Stimulated activated CD4-positive, alpha-beta T cell treated with anti-CD3 and anti-CD28 coated beads, TNF-alpha, amount 100 ng/mL, for 48 hours (primary cell): ENCODE results near the gene TSPAN14.
"Not testable (repeated sequence)": the region's sequence is repeated elsewhere in the genome, so short reads cannot be mapped to it uniquely, and the experiment has no call there.

ENCODE experiments used
- DNase-seq, 3 donors: peaks; one replicate each; pipeline ENCODE4 v3.0.0-alpha.2; 2020; ENCODE audit warnings: low read depth in 3 of 3

Gene TSPAN14

DNA sequence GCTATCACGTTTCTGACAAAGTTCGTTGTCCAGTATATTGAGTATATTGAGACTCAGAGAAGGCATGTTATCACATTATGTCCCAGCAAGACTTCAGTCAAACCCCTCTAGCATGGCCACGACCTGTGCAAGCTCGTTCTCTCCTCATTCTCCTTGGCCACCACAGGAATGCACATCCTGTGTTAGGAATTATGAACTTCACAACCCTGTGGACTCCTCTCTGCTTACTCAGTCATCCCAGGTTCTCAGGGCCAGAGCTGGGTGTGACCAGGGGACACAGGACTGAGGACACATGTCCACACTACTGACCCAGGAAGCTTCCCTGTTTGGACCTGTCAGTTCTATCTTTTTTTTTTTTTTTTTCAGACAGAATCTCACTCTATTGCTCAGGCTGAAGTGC, 87.9 kb downstream of the TSPAN14 start:
- DNase-seq: no peak

DNA sequence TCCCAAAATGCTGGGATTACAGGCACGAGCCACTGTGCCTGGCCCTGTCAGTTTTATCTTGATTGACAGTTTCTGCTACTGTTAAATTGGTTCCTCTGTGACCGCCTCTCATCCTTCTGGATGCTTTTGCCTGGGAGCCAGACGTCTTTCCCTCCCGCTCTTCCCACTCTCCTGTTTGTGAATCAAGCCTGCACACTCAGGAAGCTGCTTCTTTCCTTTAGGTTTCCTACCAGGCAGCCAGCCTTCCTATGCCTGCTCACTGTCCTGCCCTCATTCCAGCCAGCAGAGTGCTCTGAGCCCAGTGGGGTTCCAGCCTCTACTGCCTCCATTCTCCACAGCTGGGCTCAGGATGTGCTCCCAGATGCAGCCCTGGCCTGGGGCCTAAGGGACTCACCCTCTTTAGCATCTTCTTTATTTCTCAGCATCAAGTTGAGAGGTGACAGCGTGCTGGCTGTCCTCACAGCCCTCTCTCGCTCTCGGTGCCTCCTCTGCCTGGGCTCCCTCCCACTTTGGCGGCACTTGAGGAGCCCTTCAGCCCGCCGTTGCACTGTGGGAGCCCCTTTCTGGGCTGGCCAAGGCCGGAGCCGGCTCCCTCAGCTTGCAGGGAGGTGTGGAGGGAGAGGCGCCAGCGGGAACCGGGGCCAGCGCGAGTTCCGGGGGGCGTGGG, 88.7 kb downstream of the TSPAN14 start:
- DNase-seq: no peak

DNA sequence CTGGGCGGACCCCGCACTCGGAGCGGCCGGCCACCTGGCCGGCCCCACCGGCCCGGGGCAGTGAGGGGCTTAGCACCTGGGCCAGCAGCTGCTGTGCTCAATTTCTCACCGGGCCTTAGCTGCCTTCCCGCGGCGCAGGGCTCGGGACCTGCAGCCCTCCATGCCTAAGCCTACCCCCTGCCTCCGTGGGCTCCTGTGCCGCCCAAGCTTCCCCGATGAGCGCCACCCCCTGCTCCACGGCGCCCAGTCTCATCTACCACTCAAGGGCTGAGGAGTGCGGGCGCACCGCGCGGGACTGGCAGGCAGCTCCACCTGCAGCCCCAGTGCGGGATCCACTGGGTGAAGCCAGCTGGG, 89.2 kb downstream of the TSPAN14 start:
- not testable (repeated sequence) for DNase-seq

- DNase-seq: no peak
These were observed 90.3 kb downstream of the TSPAN14 start for GRCh38 chr10:80544316-80544953.

- no peak for DNase-seq
These were observed 91.3 kb downstream of the TSPAN14 start for GRCh38 chr10:80545258-80545881.

GRCh38 chr10:80552151-80552646, 98.1 kb downstream of the TSPAN14 start:
- no peak for DNase-seq

DNA sequence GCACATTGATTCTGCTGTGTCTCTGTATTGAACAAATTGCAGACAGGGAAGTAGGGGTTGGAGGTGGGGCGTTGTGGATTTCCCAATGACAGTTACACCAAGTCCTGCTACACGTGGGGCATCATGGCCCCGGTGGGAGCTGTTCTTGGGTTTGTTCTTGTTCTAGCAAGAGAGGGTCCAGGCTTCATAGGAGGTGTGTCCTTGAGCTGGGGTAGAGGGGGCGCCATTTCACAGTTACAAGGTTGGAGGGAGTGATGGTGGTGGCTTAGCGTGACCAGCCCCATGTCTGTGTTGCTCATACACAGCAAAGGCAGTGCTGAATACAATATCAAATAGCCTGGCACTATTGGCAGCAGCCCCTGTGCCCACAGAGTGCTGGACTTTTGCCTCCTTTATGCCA, 99.3 kb downstream of the TSPAN14 start:
- no peak for DNase-seq

- DNase-seq: no peak
These were observed 99.9 kb downstream of the TSPAN14 start for GRCh38 chr10:80554050-80554449.

DNA sequence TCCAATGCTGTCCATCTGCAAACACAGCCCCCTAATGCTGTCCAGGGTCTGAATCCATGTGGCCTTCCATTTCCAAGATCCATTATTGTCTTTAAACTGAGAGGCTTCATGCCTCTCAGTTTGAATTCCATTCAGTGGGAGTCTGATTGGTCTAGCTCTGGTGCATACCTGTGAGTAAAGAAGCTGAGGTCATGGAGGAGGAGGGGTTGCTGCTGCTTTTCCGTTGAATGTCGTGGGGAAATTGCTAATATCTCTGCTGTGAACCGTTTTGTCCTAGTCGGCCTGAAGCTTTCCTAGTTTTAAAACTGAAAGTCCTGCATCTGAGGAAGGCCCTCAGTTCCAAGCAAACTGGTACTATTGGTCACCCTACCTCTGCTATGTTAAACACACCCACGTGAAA, 101.3 kb downstream of the TSPAN14 start:
- DNase-seq: no peak

- no peak for DNase-seq
These were observed 107.8 kb downstream of the TSPAN14 start for GRCh38 chr10:80561950-80562349.

GRCh38 chr10:80567292-80567691, 113.2 kb downstream of the TSPAN14 start:
- no peak for DNase-seq

DNA sequence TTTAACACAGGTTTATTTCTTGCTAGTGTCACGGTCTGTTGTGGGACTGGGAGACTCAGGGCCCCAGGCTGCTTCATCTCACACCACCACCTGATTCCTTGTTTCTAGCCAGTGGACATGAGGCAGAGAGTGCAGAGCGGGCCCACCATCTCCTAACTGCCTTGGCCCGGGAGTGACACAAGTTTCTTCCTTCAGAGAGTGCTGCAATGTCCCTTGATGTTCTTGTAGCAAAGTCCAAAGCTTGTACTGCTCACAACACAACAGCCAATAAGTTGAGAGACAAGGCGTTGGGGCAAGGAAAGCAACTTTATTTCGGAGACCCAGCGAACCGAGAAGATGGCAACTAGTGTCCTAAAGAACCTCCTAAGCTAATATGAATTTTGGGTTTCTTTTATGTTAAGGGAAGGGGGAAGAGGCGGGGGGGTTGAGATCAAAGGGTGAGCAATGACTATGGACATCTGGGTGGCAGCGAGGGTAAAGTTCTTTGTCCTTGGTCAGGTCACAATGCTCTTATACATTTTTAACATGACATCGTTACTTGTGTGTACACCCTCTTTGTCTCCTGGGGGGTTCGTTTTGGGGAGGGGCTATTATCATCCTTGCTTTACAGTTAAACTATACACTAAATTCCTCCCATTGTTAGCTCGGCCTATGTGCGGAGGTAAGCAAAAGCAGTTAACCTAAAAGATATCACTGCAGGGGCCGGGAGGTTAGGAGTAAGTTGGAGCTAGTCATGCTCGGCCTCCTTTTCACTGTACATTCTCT, 115.2 kb downstream of the TSPAN14 start:
- DNase-seq: no peak

- DNase-seq: no peak
These were observed 117.2 kb downstream of the TSPAN14 start for GRCh38 chr10:80571352-80571751.

DNA sequence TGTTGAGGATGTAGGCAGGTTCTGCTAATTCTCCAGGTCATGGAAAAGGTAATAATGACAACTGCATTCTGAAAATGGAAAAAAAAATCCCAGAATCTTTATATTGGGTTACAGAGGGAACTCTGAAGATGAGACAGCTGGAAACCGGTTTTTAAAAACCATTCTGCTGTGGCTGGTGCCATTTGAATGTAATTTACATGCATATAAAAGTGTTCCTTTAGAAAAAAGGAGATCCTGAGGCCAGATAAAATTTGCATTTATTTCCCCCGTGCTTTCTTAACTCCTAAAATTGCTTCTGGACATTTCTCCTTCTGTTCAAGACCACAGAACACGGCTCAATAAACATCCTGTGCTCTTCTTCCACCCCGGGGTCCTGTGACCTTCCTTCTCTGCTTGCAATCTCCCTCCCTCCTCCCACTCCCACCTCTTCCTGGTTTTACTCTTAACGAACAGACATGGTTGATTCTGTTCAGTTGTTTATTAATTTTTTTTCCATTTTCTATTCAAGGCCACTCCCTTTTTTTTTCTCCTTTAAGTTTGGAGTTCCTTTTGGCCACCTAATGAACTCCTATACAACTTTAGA, 125.2 kb downstream of the TSPAN14 start:
- no peak for DNase-seq

DNA sequence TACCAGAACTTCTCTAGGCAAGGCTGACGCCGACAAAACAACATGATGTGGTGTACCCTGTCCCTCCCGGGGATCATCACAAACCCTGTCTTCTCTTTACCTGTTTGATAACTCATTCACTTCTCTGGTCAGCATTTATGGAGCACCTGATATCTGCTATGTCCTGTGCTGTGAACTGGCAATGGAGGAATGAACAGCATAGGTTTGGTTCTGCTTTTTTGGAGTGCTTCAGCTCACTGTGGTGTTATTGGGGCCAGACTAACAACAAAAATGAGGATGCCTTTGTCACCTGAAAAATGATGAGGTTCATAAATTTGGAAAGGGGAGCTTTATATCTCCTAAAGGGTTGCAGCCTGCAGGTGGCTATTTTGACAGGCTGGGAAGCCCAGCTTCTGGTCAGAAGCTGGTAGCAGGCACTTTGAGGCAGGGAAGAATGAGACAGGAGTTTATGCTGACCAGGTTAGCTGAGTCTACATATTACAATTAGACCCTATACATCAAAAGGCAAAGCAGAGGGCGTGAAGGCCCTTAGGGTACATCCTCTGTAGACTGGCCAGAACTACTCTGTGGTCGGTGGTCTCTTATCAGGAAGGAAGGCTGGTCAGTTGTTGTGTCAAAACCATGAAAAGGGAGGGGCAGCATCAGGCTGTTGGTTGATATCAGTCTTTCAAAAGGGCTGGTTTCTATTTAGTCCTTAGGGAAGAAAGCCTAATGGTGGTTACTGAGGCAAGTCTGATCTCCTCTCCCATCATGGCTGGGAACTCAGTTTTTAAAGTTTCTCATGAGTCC, 125.9 kb downstream of the TSPAN14 start:
- no peak for DNase-seq

GRCh38 chr10:80580638-80581468, 126.7 kb downstream of the TSPAN14 start:
- no peak for DNase-seq

- DNase-seq: no peak
These were observed 127.3 kb downstream of the TSPAN14 start for GRCh38 chr10:80581469-80581835.

GRCh38 chr10:80582286-80582960, 128.3 kb downstream of the TSPAN14 start:
- DNase-seq: no peak
